ENCODE measurements around the gene ZPR1. TPM values are rescaled to one million over a fixed set of nuclear protein-coding genes. Genes with fewer than 3 reads are reported as not detected.

The ZPR1 gene
- total and polyA plus RNA-seq, 4 donors: 9.4 to 56.1 (median 18.3) TPM

DNA sequence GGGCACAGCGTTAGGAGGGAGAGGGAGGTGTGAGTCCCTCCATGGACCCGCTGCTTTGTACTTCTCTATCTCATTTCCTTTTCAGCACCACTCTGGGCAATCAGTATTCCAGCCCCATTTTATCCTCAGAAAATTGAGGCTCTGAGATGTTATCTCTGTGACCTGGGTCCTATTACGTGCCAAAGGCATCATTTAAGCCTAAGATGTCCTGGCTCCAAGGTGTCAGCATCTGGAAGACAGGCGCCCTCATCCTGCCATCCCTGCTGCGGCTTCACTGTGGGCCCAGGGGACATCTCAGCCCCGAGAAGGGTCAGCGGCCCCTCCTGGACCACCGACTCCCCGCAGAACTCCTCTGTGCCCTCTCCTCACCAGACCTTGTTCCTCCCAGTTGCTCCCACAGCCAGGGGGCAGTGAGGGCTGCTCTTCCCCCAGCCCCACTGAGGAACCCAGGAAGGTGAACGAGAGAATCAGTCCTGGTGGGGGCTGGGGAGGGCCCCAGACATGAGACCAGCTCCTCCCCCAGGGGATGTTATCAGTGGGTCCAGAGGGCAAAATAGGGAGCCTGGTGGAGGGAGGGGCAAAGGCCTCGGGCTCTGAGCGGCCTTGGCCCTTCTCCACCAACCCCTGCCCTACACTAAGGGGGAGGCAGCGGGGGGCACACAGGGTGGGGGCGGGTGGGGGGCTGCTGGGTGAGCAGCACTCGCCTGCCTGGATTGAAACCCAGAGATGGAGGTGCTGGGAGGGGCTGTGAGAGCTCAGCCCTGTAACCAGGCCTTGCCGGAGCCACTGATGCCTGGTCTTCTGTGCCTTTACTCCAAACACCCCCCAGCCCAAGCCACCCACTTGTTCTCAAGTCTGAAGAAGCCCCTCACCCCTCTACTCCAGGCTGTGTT is 41.1 kb upstream of the ZPR1 start:
- H3K9me3 ChIP-seq (ENCODE audit: control insufficient read depth in 4 of 4, low read length in 3 of 4): no peaks in the 10 kb centered on the region
- peak overlapping the region in 2 of 3 donors; percentile 42 to 59 for H3K4me3 ChIP-seq (ENCODE audit: low read depth in 1 of 3, low read length in 3 of 3)
- no peaks in the 10 kb centered on the region for H3K27me3 ChIP-seq (ENCODE audit: control insufficient read depth in 4 of 4, insufficient read depth in 4 of 4, low read length in 3 of 4)
- H3K36me3 ChIP-seq (ENCODE audit: control insufficient read depth in 4 of 4, insufficient read depth in 3 of 4, low read depth in 1 of 4, low read length in 3 of 4): no peaks in the 10 kb centered on the region
- peak overlapping the region; percentile 86 to 91 for H3K27ac ChIP-seq (ENCODE audit: low read depth in 1 of 2, low read length in 2 of 2)
- peak overlapping the region in 1 of 2 donors; percentile 66 for H3K9ac ChIP-seq (ENCODE audit: low read depth in 1 of 2, low read length in 2 of 2)
- peak; percentile 88 to 89 for TF ChIP-seq HNF4A (conservative IDR thresholded peaks at IDR 0.05)
- TF ChIP-seq NR2F2 (IDR thresholded peaks at IDR 0.05): no peak
- TF ChIP-seq JUND (IDR thresholded peaks at IDR 0.05): peak in 1 of 2 donors; percentile 28
- TF ChIP-seq, protein P1, sequence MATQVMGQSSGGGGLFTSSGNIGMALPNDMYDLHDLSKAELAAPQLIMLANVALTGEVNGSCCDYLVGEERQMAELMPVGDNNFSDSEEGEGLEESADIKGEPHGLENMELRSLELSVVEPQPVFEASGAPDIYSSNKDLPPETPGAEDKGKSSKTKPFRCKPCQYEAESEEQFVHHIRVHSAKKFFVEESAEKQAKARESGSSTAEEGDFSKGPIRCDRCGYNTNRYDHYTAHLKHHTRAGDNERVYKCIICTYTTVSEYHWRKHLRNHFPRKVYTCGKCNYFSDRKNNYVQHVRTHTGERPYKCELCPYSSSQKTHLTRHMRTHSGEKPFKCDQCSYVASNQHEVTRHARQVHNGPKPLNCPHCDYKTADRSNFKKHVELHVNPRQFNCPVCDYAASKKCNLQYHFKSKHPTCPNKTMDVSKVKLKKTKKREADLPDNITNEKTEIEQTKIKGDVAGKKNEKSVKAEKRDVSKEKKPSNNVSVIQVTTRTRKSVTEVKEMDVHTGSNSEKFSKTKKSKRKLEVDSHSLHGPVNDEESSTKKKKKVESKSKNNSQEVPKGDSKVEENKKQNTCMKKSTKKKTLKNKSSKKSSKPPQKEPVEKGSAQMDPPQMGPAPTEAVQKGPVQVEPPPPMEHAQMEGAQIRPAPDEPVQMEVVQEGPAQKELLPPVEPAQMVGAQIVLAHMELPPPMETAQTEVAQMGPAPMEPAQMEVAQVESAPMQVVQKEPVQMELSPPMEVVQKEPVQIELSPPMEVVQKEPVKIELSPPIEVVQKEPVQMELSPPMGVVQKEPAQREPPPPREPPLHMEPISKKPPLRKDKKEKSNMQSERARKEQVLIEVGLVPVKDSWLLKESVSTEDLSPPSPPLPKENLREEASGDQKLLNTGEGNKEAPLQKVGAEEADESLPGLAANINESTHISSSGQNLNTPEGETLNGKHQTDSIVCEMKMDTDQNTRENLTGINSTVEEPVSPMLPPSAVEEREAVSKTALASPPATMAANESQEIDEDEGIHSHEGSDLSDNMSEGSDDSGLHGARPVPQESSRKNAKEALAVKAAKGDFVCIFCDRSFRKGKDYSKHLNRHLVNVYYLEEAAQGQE (IDR thresholded peaks at IDR 0.05): no peak
- TF ChIP-seq, protein P2, sequence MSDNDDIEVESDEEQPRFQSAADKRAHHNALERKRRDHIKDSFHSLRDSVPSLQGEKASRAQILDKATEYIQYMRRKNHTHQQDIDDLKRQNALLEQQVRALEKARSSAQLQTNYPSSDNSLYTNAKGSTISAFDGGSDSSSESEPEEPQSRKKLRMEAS (IDR thresholded peaks at IDR 0.05): peak; percentile 47
- TF ChIP-seq GABPA (IDR thresholded peaks at IDR 0.05 in 1 of 2, conservative IDR thresholded peaks at IDR 0.05 in 1 of 2): no peak
- TF ChIP-seq, protein P3, sequence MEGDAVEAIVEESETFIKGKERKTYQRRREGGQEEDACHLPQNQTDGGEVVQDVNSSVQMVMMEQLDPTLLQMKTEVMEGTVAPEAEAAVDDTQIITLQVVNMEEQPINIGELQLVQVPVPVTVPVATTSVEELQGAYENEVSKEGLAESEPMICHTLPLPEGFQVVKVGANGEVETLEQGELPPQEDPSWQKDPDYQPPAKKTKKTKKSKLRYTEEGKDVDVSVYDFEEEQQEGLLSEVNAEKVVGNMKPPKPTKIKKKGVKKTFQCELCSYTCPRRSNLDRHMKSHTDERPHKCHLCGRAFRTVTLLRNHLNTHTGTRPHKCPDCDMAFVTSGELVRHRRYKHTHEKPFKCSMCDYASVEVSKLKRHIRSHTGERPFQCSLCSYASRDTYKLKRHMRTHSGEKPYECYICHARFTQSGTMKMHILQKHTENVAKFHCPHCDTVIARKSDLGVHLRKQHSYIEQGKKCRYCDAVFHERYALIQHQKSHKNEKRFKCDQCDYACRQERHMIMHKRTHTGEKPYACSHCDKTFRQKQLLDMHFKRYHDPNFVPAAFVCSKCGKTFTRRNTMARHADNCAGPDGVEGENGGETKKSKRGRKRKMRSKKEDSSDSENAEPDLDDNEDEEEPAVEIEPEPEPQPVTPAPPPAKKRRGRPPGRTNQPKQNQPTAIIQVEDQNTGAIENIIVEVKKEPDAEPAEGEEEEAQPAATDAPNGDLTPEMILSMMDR (IDR thresholded peaks at IDR 0.05; ENCODE audit: low read depth, low read length, missing input control): no peak
- no peak for TF ChIP-seq FOXA1 (IDR thresholded peaks at IDR 0.05)
- TF ChIP-seq, protein P4, sequence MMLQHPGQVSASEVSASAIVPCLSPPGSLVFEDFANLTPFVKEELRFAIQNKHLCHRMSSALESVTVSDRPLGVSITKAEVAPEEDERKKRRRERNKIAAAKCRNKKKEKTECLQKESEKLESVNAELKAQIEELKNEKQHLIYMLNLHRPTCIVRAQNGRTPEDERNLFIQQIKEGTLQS (IDR thresholded peaks at IDR 0.05): no peak
- TF ChIP-seq FOXA2 (IDR thresholded peaks at IDR 0.05): no peak
- TF ChIP-seq HNF4G (IDR thresholded peaks at IDR 0.05): peak; percentile 82
- TF ChIP-seq RXRA (IDR thresholded peaks at IDR 0.05): peak; percentile 78 to 87
- TF ChIP-seq EGR1 (IDR thresholded peaks at IDR 0.05; ENCODE audit: low read depth in 2 of 2): peak in 1 of 2 donors; percentile 10
- TF ChIP-seq, protein P5, sequence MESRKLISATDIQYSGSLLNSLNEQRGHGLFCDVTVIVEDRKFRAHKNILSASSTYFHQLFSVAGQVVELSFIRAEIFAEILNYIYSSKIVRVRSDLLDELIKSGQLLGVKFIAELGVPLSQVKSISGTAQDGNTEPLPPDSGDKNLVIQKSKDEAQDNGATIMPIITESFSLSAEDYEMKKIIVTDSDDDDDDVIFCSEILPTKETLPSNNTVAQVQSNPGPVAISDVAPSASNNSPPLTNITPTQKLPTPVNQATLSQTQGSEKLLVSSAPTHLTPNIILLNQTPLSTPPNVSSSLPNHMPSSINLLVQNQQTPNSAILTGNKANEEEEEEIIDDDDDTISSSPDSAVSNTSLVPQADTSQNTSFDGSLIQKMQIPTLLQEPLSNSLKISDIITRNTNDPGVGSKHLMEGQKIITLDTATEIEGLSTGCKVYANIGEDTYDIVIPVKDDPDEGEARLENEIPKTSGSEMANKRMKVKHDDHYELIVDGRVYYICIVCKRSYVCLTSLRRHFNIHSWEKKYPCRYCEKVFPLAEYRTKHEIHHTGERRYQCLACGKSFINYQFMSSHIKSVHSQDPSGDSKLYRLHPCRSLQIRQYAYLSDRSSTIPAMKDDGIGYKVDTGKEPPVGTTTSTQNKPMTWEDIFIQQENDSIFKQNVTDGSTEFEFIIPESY (IDR thresholded peaks at IDR 0.05): no peak
- TF ChIP-seq TAF1 (conservative IDR thresholded peaks at IDR 0.05): no peak
- TF ChIP-seq YY1 (IDR thresholded peaks at IDR 0.05): no peak
- peak in 1 of 2 donors; percentile 48 for TF ChIP-seq RAD21 (IDR thresholded peaks at IDR 0.05)
- peak; percentile 72 for TF ChIP-seq SP1 (IDR thresholded peaks at IDR 0.05)
- WGBS: 32% methylated on average over 16 of the region's 16 CpGs
- H3K4me1 ChIP-seq (ENCODE audit: control insufficient read depth in 4 of 4, insufficient read depth in 4 of 4, low read length in 3 of 4): peaks cover 22 to 74% (median 46%) of the 10 kb centered on the region in 4 donors
- DNase-seq (ENCODE audit: low spot score): no peak

Data from liver (tissue), 9 donors.